Measurements from ENCODE around the gene MC3R.

MC3R gene

GRCh38 chr20:56257604-56258003 lies 9.1 kb downstream of the MC3R start:
- no peak for DNase-seq

DNA sequence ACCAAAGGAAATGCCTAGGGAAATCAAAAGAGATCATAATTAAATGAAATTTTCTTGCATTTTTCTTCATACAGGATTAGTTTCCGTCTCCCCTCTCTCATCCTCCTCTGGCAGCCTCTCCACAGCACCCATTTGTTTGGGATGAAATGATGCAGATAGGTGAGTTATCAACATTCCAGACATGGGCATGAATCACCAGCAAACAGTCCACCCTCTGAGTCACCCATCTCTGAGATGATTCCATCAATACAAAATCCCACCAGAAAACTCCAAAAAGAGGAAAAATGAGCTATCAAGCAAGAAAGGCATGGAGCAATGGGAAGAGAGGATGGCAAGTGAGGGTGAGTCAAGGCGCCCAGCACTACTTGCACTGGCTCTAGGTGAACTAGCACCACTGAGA lies 11.4 kb downstream of the MC3R start:
- no peak for DNase-seq

DNA sequence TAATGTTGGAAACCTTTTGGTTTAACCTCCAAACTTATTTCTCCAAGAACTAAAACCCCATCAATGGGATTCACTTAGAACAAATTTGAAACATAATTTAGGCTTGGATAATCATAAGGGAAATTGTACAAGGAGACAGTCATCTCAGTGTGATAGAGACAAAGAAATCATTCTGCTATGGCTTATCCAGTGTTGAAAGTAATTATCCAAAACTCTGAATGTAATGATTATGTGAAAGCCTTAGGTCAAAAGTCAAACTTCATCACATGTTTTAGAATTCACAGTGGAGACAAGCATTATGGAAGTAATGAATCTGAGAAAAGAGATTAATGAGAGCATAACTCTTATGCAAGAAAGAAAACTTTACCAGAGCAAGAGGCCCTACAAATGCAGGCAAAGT lies 20.0 kb downstream of the MC3R start:
- DNase-seq = no peak

- DNase-seq = no peak
Measured at GRCh38 chr20:56271974-56272373, 23.4 kb downstream of the MC3R start.

DNA sequence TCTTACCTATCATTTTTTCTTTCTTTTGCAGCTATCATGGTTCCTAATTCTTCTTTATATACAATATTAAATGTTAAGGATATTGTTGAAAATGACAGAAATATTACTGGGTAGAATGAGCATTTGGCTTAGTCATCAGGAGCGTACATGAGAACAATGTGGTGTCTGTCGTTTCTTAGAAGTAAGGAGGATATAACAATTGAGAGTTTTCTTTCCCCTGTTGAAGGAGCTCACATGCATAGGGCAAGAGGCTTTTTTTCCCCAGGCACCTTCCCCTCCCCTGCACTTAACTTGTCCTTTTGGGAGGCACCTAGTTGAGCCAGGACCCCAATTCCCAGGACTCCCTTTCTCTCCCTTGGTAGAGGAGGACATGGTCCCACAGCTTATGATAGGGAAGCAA lies 25.0 kb downstream of the MC3R start:
- no peak for DNase-seq

GRCh38 chr20:56274156-56274555 lies 25.6 kb downstream of the MC3R start:
- no peak for DNase-seq

- no peak for DNase-seq
Measured at GRCh38 chr20:56278196-56278595, 29.7 kb downstream of the MC3R start.

GRCh38 chr20:56285496-56285895 lies 37.0 kb downstream of the MC3R start:
- no peak for DNase-seq

DNA sequence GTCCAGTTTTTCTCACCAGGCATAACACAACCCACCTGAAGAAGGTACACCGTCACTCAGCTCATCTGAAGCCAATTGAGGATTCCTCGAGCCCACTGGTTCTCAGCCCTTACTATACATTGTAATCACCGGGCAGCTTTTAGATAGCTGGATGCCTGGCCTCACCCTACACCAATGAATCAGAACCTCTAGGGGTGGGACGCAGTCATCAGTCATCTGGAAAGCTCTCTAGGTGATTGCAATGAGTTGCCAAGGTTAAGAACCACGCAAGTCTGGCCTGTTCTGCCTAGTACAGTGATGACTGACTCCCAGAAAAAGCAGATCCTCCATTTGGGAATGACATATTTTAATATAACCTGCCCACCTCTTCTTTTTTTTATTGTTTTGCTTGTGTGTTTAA lies 41.1 kb downstream of the MC3R start:
- no peak for DNase-seq

DNA sequence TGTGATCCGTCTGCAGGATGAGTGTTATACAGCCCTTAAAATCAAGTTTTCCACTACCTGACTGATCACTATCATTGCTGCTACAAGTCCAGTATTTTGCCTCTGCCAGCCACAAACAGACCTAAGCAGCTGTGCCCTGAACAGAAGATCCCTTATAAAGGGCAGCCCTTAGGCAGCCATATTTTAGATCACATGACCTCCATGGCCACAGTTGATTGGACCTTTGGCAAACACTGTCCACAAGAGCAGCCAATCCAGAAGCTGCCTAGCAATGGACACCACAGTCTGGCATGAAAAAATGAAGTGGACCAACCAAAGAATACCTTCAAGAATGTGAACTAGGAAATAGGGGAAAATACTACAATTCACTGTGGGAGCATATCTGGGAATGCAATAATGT lies 50.8 kb downstream of the MC3R start:
- DNase-seq = no peak
